GM21576 (cell line): ENCODE measurements around the gene TMUB1.
A peak's percentile ranks its signal among the peaks of the same experiment; 100 is the strongest.

Experiments used
- ATAC-seq: cut with Tn5 transposase; IDR thresholded peaks from one replicate; pipeline ENCODE4 v1.9.1; 2021; ENCODE audit warnings: mild to moderate bottlenecking, moderate library complexity; ENCODE audit not compliant: unreplicated experiment

Gene TMUB1

DNA sequence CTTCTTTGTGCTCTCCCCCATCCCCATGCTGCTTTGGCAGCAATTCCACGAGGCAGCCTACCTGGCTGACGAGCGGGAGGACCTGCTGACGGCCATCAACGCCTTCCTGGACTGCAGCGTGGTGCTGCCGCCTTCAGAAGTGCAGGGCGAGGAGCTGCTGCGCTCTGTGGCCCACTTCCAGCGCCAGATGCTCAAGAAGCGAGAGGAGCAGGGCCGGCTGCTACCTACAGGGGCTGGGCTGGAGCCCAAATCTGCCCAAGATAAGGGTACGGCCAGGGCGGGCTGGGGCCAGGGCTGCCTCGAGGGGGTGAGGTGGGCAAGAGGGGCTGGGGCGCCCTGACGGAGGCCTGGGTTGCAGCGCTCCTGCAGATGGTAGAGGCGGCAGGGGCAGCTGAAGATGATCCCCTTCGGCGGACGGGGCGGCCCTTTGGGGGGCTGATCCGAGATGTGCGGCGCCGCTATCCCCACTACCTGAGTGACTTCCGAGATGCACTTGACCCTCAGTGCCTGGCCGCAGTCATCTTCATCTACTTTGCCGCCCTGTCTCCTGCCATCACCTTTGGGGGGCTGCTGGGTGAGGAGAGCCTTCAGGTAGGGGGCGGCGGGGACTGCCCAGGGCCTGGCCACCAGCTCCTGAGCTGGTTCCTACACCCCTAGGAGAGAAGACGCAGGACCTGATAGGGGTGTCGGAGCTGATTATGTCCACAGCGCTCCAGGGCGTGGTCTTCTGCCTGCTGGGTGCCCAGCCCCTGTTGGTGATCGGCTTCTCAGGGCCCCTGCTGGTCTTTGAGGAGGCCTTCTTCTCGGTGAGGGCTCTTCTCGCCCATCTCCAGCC is 12.0 kb downstream of the TMUB1 start:
- no peak for ATAC-seq

DNA sequence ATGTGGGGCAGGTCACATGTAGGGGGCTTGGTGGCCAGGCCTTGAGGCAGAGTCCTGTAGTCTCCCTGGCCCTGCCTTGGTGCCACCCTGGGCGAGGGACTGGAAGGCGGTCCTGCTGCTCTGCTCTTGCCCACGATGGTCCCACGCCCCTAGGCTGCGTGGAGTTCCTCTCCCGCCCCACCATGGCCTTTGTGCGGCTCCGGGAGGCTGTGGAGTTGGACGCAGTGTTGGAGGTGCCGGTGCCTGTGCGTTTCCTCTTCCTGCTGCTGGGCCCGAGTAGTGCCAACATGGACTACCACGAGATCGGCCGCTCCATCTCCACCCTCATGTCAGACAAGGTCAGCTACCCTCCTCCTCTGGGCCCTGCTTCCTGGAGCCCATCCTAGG is 12.7 kb downstream of the TMUB1 start:
- ATAC-seq: no peak

GRCh38 chr7:151069841-151070573 is 13.3 kb downstream of the TMUB1 start:
- no peak for ATAC-seq

- no peak for ATAC-seq
Observed at GRCh38 chr7:151068069-151068773, 15.1 kb downstream of the TMUB1 start.

GRCh38 chr7:151066273-151066974 is 16.9 kb downstream of the TMUB1 start:
- ATAC-seq: no peak

GRCh38 chr7:151065516-151065915 is 17.8 kb downstream of the TMUB1 start:
- no peak for ATAC-seq

DNA sequence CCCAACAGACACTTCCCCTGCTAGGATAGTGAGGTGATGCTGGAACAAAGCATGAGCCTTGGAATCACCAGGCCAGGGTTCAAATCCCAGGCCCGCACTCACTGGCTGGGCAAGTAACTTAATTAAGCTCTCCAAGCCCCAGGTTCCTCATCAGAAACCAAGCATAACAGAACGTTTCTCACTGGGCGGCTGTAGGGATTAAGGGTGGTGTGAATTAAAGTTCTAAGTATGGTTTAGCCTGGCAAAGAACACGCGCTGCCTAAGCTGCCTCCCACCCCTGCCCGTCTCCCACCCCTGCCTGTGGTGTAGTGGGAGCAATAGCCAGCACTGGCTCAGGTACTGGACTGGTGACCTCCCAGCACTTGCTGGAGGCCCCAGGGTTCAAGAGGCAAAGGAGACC is 18.3 kb downstream of the TMUB1 start:
- no peak for ATAC-seq

DNA sequence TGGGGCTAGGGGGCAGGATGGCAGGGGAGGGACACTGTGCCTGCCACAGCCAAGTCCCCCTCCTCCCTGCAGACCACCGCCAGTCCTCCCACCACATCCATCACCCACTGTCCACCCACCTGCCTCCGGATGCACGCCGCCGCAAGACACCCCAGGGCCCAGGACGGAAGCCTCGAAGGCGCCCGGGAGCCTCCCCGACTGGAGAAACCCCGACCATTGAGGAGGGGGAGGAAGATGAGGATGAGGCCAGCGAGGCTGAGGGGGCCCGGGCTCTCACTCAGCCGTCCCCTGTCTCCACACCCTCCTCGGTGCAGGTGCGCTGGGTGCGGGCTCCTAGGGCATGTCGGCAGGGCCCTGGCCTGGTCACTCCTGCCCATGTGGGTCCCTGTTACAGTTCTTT is 18.8 kb downstream of the TMUB1 start:
- no peak for ATAC-seq

- no peak for ATAC-seq
Observed at GRCh38 chr7:151063212-151063561, 20.1 kb downstream of the TMUB1 start.

GRCh38 chr7:151062399-151063211 is 20.7 kb downstream of the TMUB1 start:
- ATAC-seq: no peak

GRCh38 chr7:151062111-151062398 is 21.2 kb downstream of the TMUB1 start:
- ATAC-seq: no peak

DNA sequence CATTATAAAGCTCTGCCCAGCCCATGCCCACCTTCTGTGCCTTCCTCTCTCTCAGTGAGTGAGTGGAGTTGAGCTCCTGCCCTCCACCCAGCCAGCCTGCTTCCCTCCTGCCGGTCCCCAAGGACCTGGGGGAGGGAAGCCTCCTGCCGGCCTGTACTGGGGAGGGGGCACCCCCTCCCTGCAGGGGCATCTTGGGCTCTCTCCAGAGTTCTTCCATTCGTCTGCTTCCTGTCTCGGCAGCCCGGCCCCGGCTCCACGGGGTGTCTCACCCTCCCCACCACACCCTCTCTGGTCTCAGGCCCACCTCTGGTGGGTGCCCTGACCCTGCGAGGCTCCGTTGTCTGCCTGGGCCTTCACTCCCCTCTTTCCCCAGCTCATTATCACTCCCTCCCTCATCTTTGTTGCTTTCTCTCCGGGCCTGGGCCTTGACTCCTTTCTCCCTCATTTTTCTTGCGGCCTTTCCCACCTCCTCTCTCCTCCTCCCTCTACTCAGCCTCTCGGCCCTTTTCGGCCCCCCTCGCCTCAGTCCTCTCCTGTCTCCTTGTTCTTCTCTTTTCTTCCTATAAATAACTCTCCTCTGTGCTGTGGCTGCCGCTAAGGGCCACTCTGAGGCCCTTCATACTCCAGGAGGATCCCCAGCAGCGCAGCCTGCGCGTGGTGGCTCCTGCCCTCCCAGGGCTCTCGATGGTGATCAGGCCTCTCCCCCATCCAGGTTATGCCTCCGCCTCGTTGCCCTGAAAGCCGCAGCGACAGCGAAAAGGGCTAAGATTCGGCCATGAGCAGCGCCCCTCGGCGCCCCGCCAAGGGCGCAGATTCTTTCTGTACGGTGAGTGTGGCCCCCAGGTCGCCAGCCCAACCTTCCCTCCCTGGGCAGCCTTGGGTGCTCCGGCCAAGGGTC is 21.8 kb downstream of the TMUB1 start:
- ATAC-seq: no peak

DNA sequence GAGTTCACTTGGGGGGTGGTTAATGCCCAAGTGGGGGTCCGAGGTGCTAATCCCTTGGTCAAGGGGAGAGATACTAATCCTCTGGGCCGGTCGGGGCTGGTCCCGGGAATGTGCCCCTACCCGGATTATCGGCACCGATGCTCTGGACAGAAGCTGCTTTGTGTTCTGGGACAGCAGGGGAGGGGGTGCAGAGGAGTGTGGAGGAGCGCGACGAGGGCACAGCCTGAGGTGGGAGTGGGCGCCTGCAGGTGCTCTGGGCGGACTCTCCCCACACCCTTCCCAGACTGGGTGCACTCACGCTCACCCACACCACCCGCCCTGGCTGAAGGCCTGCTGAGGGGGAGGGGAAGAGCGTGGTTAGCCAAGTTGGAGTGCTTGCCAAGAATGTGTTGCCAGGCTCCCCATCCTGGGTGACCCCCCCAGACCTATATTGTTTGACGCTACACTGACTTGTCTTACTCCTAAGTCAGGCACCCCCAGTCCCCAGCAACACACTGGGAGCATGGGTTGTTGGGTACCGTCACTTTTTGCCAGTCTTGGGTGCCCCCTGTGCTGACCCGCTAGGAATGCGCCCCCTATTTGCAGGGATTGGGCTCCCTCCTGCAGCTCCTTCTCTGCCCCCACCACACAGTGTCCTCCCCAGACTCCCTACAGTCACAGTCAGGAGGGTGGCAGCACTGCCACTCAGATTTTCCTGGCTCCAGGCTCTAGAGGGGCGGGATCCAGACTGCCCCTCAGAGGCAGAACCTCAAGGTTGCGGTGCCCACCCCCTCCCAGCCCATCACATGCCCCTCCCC is 22.7 kb downstream of the TMUB1 start:
- ATAC-seq: no peak

DNA sequence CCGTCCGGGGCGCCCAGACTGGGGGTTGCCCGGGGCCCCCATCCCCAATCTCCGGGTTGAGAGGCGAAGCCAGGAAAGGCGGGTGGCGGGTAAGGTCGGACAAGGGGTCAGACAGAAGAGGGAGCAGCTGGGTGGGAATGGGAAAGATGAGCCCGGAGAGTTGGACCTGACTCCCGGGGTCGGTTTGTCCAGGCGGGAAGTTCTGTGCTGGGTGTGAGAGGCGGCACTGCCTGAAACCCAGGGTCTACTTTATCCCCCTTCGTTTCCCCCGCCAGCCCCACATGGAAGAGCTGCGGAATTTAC is 23.2 kb downstream of the TMUB1 start:
- no peak for ATAC-seq

DNA sequence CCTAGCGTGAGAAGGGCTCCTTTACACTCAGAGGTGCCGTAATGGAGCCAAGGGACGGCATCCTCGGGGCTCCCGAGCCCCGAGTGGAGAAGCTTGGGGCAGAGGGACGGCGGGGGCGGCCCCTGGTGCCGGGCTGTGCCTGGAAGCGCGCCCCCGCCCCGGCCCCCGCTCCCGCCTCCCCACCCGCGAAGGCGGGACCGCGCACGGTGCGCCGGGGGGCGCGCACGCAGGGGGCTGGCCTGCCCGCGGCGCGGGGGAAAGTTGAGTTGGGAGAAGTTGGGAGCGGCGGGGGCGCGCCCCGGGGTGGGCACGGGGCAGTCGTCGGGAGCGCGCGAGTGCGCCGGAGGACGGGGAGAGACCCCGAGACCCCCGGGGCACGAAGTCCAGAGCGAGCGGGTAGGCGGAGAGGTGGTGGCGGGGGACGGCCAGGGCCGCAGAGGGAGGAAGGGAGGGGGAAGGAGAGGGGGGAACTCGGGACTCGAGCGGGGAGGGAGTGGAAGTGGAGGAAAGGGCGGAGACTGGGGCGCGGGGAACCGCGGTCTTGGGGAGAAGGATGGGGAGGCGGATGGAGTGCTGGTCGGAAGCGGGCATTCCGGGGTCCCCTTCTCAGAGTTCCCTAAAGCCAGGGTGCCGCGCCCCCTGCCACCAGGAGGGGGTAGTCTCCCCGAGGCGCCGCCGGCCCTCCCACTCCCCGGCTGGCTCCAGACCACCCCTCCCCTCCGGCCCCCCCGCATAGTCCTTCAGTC is 23.8 kb downstream of the TMUB1 start, which contains the start of gene SLC4A2:
TSS of gene SLC4A2 (plus strand) at position 223 of the 746 bp plus-strand sequence. CDS start 2,399 bp downstream, outside the sequence.
- ATAC-seq: peak; percentile 28

DNA sequence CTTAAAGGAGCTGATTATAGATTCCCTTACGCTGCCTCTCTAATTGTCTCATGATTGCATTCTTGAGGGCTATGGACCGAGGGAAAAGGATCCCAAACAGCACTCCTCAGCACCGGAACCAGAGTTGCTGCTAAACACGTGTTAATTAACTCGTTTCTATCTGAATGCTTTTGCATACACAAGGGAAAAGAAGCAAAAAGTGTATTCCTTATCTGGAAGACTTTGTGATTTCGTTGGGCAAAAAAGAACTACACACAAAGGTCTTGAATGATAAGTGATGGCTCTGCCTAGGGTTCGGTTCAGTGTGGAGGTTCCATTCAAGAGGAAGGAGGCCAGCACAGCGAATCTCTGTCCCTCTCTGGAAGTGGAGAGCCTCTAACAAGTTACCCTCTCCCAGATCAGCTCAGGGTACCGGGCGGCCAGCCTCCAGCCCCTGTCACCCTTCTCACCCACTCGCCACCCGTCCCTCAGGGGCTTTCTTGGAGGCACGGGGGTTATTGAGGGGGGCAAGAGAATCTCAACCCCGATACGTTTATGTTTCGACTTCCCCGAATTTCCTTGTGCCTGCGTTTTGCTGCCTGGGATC is 24.4 kb downstream of the TMUB1 start:
- no peak for ATAC-seq

DNA sequence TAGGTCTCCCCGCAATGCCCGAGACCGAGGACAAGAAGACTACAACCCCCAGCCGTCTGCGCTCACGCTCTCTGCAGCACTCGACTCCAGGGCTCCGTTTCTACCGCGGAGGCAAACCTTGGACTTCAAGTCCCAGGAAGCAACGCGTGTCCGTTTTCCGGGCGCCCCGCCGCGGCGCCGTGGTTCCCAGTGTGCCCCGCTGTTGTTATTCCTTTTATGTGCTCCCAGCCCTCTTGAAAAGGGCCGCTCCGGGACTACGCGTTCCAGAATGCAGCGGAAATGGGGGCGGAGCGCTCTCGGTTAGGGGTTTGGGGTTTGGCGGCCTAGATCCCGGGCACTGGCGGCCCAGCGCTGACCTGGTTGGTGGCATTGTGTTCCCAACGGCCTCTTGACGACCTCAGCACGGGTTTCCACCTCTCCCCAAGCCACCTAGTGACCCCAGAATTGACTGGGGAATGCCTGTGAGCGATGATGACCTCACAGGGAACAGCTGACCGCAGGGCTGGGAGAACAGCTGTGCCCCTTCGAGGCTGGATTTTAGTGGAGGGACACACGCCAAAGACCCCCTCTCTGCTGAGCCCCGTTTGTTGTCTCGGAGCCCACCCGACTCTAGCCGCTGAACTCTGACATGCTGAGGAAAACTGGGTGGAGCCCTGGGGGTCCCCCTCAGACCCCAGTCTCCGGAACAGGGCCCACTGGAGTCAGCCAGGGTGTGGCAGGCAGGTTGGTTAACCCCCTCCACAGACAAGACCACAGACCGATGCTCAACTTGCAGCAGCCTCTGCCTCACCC is 25.1 kb downstream of the TMUB1 start:
- peak; percentile 89 for ATAC-seq
